Measurements from ENCODE around the gene C6orf15.

C6orf15 gene

DNA sequence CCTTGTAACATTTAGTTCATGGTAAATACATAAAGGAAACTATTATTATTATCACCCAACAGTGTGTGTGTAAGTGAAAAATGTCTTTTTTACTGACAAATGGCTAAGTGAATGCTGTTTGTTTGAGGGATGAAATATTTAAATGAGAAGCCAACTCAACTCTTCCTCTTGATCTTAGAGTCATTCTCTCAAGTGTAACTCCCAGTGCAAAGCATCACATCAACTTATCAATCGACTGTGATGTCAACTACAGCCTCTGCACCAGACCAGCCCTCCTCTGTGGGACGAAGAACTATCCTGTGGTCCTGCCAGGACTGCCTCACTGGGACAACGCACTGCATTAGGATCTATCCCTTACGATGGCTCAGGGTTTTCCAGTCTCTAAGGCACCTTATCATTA lies 5.3 kb downstream of the C6orf15 start:
- DNase-seq (ENCODE audit: low spot score), result no peak

DNA sequence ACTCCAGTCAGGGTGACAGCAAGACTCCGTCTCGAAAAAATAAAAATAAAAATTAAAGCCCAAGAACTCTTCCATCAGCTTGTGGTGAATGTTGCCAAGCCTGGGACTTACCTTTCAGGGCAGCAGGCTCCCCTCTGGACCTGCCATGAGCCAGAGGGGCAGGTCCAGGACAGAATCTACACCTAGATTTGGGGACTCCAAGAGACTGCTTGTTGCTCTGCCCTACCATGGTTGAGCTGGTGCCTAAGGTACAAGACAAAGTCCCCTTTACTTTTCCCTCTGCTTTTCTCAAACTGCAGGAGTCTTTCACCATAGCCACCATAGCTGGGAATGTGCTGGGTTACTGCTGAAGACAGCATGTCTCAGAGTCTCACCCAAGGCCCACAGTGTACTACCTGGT lies 9.2 kb downstream of the C6orf15 start:
- DNase-seq (ENCODE audit: low spot score), result no peak

DNA sequence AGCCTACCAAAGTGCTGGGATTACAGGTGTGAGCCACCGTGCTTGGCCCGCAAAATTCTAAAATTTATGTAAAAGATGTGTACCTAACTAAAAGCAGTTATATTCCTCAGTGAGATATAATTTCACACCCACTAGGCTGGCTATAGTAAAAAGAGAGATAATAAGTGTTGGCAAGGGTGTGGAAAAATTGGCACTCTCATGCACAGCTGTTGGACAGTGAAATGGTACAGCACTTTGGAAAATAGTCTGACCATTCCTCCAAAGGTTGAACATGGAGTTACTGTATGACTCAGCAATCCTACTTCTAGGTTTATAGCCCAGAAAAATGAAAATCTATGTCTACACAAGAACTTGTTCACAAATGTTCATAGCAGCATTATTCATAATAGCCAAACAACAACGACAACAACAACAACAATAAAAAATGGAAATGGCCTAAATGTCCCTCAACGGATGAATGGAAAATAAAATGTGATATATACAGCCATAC lies 13.9 kb downstream of the C6orf15 start:
- DNase-seq (ENCODE audit: low spot score), result no peak

DNA sequence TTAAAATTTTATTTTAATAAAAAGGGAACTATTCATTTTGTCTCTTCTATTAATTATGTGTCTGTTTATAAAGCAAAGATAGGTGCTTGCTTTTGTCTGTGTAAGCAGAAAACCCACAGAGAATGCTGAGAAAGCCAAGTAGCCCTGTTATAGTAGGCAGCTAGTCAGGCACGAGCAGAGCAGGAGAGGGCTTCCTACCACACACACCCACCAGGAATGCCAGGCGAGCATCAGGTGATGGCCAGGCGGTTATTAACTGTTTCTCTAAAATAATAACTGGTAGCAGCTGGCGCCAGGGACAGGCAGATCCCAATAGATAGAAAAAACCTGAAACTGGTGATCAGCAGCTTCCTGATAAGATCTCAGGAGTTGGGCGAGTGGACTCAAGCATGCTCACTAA lies 15.7 kb downstream of the C6orf15 start:
- DNase-seq (ENCODE audit: low spot score), result no peak

DNA sequence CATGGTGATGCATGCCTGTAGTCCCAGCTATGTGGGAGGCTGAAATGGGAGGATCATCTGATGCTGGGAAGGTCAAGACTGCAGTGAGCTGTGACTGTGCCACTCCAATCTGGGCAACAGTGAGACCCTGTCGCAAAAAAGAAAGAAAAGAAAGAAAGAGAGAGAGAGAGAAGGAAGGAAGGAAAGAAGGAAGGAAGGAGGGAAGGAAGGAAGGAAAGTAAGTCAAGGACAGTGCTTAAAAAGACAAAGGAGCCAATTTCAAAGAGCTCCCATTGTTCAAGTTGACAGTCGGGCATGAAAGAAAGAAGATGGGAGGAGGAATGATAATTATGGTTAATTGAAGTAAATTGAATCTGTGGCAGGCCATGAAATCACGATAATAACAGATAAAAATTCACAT lies 16.2 kb downstream of the C6orf15 start:
- DNase-seq (ENCODE audit: low spot score), result no peak

DNA sequence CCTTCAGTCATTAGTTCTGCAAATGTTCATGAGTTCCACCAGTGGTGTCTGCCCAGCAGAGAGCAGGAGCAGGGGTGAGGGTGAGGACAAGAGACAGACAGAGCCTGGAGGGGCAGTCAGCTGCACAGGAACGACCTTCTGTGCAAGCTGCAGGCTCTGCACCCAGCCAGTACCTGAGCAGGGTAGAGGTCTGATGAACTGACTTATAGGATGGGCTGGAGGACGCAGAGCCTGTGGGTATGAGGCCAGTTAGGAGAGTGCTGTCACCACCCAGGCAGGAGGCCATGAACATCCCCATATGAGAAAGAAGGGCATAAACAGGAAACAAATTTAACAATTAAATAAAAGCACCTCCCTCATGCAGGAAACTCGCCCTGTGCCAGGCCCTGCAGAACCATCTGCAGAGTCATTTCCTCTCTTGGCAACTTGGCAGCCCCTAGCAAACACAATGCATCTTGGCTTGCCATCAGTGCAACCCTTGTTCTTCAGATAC lies 17.9 kb downstream of the C6orf15 start:
- DNase-seq (ENCODE audit: low spot score), result no peak

DNA sequence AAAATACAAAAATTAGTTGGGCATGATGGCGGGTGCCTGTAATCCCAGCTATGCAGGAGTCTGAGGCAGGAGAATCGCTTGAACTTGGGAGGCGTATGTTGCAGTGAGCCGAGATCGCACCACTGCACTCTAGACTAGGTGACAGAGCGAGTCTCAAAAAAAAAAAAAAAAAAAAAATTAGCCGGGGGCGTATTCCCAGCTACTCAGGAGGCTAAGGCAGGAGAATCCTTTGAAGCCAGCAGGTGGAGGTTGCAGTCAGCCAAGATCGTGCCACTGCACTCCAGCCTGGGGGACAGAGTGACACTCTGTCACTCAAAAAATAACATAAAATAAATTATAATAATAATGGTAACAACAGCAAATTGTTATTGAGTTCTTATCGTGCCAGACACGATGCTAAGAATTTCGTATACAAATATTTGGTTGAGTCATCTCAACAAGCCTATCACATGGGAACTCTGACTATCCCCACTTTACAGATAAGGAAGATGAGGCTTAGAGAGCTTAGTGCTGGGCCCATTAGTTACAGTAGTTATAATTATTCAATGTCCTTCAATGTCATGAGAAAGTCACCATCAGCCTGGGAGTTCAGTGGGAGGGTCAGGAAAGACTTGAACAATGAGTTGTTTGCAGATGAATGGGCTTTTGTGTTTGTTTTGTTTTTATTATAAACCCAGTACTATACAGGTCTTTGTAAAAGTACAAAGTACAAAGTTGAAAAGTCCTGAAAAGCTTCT lies 19.4 kb downstream of the C6orf15 start:
- no peak for DNase-seq (ENCODE audit: low spot score)

DNA sequence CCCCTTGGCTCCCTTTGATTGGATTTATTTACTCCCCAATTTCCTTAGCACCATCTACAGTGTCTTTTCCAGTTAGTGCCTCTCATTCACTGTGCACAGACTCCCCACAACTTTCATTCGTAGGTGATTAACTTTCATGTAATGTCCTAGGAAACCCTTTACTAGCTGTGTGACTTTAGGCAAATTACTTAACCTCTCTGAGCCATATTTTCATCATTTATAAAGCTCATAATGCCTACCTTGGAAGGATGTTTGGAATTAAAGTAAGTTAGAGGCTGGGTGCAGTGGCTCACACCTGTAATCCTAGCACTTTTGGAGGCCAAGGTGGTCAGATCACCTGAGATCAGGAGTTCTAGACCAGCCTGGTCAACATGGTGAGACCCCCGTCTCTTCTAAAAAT lies 20.1 kb downstream of the C6orf15 start:
- no peak for DNase-seq (ENCODE audit: low spot score)

DNA sequence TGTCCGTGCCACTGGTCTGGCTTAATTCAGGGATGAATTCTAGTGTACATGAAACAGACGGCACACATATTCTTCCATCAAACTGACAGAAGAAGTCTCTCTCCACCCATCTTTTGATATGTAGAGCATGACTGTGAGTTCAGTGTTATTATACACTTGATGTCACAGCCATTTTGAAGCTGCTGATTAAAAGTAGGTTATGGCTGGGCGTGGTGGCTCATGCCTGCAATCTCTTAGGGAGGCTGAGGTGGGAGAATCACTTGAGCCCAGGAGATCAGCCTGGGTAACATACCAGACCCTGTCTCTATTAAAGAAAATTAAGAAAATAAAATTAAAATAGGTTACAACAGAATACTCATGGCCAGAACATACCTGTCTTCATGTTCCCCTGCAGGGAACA lies 20.7 kb downstream of the C6orf15 start:
- DNase-seq (ENCODE audit: low spot score), result no peak

DNA sequence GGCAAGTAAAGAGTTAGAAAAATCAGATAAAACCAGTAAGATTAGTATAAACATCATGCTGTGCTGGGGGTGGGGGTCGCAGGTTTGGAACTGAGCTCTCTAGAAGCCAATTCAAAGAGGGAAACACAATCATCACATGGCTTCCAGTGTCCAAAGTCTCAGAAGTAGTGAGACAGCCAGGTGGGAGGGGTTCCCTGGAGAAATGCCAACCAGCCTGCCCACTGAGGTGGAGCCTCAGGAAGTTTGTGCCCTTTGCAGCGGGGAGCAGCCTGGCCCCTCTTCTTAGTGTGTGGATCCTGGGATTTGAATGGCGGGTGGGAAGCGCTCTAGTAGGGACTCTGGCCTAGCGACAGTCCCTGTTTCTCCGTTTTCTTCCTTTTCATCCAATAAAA lies 21.4 kb downstream of the C6orf15 start:
- no peak for DNase-seq (ENCODE audit: low spot score)

DNA sequence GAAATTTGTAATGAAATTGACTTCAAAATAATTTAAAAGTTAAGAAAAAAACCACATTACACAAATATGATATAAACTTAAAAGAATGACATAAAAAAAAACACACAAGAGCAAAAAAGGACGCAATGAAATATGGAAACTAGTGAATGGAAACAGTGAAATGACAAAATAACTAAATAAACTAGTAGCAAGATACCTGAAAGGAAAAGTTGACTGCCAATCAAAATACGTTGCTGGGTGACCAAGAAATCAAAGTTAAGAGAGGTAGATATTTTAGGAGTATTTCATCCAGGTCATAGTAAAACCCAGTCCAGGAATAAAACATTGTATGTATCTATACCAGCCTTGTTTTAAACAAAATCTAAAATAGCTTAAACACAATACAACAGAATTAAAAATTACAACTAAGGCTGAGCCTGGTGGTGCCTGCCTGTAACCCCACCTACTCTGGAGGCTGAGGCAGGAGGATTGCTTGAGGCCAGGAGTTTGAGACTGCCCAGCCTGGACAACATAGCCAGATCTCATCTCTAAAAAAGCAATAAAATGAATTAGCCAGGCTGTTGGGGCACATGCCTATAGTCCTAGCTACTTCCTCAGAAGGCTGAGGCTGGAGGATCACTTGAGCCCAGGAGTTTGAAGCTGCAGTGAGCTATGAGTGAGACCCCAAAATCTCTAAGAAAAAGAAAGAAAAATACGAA lies 22.0 kb downstream of the C6orf15 start:
- DNase-seq (ENCODE audit: low spot score), result no peak

DNA sequence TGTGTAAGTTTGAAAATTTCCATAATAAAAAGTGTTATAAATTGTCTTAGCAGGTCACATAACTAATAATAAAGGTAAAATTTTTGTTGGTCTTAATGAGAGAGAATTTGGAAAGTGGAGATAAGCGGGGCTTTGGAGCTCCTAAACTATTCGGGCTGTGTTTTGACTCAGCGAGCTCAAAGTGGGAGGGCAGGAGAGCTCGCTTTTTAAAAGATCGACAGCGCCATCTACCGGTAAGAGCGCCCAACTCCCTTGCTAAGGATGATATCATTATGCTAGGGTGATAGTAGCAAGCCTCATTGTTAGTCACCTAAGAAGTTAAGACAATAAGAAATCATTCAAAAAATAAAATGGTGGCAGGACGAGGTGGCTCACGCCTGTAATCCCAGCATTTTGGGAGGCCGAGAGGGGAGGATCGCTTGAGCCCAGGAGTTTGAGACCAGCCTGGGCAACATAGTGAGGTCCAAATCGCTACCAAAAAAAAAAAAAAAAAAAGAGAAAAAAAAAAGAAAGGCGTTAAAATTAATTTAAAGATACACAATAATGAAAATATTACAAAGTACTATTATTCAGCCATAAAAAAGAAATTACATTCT lies 24.8 kb downstream of the C6orf15 start:
- DNase-seq (ENCODE audit: low spot score), result peak; percentile 71

DNA sequence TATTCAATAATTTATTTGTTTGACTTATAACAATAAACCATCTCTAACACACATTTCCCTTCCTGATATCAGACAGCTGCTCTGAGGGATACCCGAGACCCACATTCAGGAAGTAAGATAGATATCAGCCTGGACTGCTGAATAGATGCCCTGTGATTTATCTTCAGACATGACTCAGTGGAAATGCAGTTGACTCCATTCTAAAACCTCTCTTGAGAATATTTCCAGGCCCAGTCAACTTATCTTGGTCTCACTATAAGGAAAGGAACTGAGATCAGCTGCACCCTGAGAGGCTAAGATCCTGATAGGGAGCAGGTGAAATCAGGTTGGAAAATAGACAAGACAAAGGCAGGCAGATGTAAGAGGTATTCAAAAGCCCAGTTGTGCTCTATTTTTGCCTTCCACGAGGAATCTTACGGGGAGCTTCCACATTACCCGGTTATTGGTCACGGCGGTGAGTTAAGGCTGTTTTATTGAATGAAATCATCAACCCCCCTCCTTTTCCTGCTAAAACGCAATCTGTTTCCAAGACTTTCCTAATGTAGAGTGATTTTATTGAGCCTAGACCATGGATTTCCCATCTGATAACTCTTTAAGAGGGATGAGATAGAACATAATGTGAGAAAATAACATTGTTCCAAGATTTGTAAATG lies 25.5 kb downstream of the C6orf15 start:
- no peak for DNase-seq (ENCODE audit: low spot score)

DNA sequence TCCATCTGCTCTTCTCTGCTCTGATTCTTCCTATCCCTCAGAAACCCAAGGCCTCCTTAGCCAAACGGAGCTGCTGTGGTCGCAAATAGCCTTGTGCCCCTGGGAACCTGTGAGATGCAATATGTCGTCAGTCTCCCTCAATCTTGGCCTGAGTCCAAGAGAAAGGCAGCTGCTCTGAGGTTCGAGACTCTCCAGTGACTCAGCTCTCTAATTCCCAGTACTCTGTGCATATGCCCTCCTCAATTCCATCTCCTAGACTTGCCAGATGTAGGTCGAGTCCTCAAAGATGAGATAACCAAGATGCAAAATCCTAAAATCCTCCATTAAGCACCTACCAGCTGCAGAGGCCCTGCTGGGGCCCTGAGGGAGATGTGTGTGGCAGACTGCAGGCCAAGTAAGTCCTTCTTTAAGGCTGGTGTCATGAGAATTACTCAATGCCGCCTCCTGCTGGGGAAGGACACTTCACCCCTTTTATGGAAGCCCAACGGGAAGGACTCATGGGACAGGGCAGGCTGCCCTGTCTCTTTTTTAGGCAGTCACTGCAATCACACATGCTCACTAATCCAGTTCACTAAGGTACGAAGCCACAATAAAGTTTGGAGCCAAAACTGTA lies 28.5 kb downstream of the C6orf15 start:
- peak; percentile 19 for DNase-seq (ENCODE audit: low spot score)

DNA sequence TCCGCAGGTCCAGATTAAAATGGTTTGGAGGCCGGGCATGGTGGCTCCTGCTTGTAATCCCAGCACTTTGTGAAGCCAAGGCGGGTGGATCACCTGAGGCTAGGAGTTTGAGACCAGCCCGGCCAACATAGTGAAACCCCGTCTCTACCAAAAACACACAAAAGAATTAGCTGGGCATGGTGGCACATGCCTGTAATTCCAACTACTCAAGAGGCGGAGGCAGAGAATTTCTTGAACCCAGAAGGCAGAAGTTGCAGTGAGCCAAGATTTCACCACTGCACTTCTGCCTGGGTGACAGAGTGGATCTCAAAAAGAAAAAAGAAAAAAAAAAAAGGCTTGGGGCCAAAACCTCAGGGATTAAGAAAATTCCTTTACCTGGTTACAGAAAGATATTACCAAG lies 30.5 kb downstream of the C6orf15 start:
- DNase-seq (ENCODE audit: low spot score), result no peak

DNA sequence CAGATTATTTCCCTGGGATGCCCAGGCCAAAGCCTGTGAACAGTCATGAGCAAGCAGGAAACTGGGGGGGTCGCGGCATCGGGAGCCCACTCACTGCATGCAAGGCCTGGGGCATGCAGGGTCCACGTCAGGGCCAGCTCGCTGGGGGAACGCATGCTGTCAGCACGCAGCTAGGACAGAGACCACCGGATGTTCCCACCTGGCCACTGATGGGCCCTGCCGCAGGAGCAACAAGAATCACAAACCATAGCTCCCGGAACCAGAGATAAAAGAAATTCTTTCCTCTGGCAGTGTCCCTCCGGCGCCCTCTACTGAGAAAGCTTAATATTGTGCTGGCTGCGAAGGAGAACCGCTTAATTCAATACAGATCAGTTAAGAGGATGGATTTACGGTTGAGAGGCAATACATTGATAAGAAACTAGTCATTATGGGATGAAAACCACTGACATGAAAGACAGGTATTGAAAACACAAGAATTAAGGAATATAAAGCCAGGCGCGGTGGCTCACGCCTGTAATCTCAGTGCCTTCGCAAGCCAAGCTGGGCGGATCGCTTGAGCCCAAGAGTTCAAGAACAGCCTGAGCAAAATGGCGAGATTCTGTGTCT lies 32.6 kb downstream of the C6orf15 start:
- peak; percentile 63 for DNase-seq (ENCODE audit: low spot score)

DNA sequence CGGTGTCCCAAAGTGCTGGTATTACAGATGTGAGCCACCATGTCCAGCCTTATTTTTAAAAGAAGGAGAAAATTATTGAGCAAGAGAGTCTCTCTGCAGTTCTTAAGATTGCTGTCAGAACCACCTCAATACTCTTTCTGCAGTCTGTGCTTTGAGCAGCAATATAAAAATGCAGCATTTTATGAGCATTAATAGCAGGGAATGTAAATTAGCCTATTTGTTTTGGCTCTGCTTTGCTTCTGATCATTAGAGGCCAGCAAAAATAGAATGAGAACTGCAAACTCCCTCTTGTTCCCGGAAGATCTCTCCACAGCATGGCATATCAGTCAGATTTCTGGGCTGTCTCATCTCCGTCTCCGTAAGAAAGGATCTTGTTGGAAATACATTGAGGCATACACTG lies 35.8 kb downstream of the C6orf15 start:
- DNase-seq (ENCODE audit: low spot score), result no peak

DNA sequence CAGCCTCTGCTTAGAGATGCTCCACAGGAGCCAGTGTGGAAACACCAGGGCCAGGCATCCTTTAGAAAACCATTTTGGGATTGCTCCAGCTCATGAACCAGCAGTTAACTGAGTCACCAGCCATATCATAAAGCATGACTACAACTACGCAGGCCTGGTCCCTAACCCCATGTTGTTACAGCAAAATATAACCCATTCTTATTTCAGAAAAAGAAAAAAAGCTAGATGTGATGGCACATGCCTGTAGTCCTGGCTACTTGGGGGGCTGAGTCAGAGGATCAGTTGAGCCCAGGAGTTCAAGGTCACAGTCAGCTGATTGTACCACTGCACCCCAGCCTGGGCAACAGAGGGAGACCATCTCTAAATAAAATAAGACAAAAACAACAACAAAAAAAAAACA lies 36.8 kb downstream of the C6orf15 start:
- no peak for DNase-seq (ENCODE audit: low spot score)

DNA sequence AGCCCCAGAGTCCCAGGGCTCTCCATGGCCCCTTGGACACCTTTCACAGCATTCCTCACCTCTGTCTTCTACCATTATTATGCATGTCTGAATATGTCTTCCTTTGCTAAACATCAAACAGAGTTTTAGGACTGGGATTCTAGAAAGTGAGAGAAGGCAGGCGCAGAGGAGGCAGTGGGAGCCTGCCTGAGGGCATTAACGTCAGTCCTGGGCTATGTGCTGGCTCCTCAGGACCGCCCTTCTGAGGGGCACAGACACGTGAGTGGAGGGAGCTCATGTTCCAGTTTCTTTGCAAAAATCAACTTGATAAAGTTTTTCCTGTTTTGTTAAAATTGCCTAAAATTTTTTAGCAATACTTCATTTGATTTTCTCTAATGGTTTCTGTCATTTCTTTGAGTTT lies 38.0 kb downstream of the C6orf15 start:
- no peak for DNase-seq (ENCODE audit: low spot score)

DNA sequence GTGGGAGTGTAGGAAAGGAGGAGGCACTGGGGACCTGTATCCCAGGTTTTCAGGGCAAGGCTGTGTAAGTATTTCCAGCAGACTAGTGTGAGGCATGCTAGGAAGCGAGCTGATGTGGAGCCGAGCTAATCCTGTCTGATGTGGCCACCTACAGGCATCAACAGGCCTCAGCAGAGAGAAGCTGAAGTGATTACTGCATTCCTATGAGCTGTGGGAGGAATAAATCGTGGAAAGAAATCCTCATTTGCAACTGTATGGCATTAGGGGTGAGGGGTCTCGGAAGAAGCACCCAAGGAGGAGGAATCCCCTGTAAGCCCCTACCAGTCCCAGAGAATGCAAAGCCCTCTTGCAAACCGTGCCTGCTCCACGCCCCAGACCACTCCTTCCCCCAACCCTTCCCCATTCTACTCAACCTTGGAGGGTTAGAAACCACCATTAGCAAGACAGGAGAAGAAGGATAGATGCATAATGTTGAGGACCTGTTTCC lies 41.6 kb downstream of the C6orf15 start:
- DNase-seq (ENCODE audit: low spot score), result no peak

DNA sequence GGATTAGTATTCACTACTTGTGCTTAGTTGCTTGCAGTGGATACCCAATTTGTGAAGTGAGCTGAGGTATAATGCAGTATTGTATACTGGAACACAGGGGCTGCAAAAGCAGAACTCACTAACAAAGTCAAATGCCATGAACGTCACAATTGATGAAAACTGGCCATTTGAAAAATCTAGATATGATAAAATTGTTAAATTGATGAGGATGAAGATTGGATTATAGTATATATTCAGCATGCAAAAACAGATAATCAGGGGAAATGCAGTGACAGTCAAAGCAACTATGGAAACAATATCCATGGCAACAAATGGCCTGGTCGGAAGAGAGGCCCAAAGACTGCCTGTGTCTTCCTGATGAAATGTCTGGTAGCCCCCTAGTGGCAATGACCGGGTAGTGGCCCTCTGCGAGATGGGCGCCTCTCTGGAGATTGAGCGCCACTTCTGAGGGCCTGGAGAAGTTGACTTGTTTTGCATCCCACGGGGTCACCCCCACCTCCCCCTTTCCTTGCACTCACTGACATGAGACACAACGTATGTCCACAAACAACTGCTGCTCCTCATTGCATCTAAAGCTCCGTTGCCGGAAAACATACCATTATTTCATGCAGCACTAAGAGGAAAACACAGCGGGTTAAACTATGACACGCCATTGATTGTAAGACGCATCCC lies 43.6 kb downstream of the C6orf15 start:
- DNase-seq (ENCODE audit: low spot score), result peak; percentile 69

All from SK-N-DZ (cell line).